ENCODE results near the gene C11orf54. TPM values are rescaled to one million over a fixed set of nuclear protein-coding genes. Genes with fewer than 3 reads are reported as not detected.
"Not testable (repeated sequence)": the region's sequence is repeated elsewhere in the genome, so short reads cannot be mapped to it uniquely, and the experiment has no call there.

Gene C11orf54
- total RNA-seq, 4 donors from 2014 or later, result 33.3 to 71.0 (median 42.0) TPM

DNA sequence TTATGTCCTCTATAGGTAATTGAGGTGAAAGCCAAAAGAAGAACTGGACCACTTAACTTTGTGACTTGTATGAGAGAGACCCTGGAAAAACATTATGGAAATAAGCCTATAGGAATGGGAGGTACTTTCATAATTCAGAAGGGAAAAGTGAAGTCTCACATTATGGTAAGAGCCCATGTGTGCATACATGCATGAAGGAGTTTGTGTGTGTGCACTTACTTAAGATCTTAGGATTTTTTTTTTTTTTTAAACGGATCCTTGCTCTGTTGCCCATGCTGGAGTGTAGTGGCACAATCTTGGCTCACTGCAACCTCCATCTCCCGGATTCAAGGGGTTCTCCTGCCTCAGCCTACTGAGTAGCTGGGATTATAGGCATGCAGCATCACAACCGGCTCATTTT lies 15.8 kb downstream of the C11orf54 start:
- H3K4me3 ChIP-seq, result no peak overlapping the region
- H3K27me3 ChIP-seq, result no peaks in the 10 kb centered on the region
- H3K27ac ChIP-seq, result no peak overlapping the region
- TF ChIP-seq POLR2A (IDR thresholded peaks at IDR 0.05), result no peak
- TF ChIP-seq, protein P1, sequence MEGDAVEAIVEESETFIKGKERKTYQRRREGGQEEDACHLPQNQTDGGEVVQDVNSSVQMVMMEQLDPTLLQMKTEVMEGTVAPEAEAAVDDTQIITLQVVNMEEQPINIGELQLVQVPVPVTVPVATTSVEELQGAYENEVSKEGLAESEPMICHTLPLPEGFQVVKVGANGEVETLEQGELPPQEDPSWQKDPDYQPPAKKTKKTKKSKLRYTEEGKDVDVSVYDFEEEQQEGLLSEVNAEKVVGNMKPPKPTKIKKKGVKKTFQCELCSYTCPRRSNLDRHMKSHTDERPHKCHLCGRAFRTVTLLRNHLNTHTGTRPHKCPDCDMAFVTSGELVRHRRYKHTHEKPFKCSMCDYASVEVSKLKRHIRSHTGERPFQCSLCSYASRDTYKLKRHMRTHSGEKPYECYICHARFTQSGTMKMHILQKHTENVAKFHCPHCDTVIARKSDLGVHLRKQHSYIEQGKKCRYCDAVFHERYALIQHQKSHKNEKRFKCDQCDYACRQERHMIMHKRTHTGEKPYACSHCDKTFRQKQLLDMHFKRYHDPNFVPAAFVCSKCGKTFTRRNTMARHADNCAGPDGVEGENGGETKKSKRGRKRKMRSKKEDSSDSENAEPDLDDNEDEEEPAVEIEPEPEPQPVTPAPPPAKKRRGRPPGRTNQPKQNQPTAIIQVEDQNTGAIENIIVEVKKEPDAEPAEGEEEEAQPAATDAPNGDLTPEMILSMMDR (IDR thresholded peaks at IDR 0.05 in 4 of 5, conservative IDR thresholded peaks at IDR 0.05 in 1 of 5), result no peak
- no peaks in the 10 kb centered on the region for H3K4me1 ChIP-seq
- intact Hi-C loops (cut with DNase I; ENCODE audit: low total_unique reads), result no loop called here
- no peaks in the 10 kb centered on the region for H3K9me3 ChIP-seq
- in situ Hi-C loops (cut with MboI; ENCODE audit: low sequenced_read_pairs in 4 of 4), result no loop called here
- ATAC-seq (no peak), DNase-seq (no peak)
- peaks cover 3 to 89% of the 10 kb centered on the region in 2 donors for H3K36me3 ChIP-seq

DNA sequence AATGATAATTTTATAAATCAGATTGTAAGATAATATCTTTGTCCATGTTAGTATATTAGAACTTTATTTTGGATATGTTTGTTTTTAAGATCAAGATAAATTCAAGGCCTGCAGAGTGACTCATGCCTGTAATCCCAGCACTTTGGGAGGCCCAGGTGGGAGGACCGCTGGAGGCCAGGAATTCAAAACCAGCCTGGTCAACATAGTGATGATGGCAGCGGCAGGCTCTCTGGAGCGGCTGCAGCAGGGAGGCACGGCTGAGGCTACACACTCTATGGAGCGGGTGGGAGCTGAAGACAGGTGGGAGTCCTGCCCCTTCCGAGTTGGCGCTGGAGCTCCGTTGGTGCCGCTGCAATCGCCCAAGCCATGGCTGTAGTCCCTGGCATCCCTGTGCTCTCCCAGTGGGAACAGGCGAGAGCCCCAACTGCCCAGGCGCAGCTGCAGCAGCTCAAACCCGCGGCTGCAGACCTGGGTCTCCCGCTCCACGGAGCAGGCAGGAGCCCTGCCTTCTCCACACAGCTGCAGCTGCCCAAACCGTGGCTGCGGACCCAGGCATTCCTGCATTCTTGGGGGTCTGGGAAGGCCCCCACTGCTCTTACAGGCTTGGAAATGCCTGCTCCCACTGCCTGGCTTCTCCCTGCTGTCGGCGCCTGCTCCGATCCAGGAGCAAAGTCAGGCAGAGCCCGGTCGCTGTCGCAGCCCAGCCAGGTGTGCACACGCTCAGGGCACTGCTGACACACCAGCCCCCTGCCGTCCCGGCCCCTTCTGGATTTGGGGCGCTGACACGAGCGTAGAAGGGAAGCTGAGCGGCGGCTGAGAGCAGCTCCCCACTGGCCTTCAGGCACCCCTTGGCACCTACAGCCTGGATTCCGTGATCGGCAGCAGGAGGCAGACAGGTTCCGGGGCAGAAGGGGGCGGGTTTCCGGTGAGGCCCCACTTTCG lies 16.7 kb downstream of the C11orf54 start:
- Histone ChIP-seq H3K4me1 (no peaks in the 10 kb centered on the region), H3K27me3 (no peaks in the 10 kb centered on the region), H3K4me3 (no peak overlapping the region), H3K36me3 (peaks cover 3 to 93% of the 10 kb centered on the region in 2 donors), H3K9me3 (no peaks in the 10 kb centered on the region), H3K27ac (no peak overlapping the region)
- in situ Hi-C loops (cut with MboI; ENCODE audit: low sequenced_read_pairs in 4 of 4) (no loop called here), intact Hi-C loops (cut with DNase I; ENCODE audit: low total_unique reads) (no loop called here)
- TF ChIP-seq, protein P1 (IDR thresholded peaks at IDR 0.05 in 4 of 5, conservative IDR thresholded peaks at IDR 0.05 in 1 of 5), result no peak
- TF ChIP-seq POLR2A (IDR thresholded peaks at IDR 0.05), result no peak
- no peak for ATAC-seq
- no peak for DNase-seq

DNA sequence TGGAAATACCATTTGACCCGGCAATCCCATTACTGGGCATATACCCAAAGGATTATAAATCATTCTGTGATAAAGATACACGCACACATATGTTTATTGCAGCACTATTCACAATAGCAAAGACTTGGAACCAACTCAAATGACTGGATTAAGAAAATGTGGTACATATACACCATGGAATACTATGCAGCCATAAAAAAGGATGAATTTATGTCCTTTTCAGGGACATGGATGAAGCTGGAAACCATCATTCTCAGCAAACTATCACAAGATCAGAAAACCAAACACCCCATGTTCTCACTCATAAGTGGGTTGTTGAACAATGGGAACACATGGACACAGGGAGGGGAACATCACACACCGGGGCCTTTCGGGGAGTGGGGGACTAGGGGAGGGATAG lies 17.7 kb downstream of the C11orf54 start:
- H3K27me3 ChIP-seq; H3K4me3 ChIP-seq; H3K9me3 ChIP-seq; intact Hi-C loops (cut with DNase I; ENCODE audit: low total_unique reads); ATAC-seq; H3K4me1 ChIP-seq; DNase-seq; in situ Hi-C loops (cut with MboI; ENCODE audit: low sequenced_read_pairs in 4 of 4); H3K27ac ChIP-seq: not testable (repeated sequence)
- H3K36me3 ChIP-seq, result peaks cover 3 to 93% of the 10 kb centered on the region in 2 donors

DNA sequence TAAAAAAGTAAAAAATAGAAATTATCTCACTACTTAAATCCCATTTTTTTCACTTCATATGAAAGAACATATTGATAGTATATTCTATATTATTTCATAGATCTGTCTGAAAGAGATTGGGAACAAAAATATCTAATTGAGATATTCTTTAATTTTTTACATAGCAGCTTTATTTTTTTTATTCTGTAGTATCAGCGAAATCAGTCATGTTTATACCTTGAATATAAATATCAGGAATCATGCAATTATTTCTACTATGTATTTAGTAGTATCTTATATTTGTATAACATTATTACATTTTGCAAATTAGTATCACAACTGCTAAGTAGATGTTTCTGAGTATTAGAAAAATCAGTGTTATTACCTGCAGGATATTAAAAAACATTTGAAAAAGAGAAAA lies 20.4 kb downstream of the C11orf54 start:
- intact Hi-C loops (cut with DNase I; ENCODE audit: low total_unique reads), result no loop called here
- no peaks in the 10 kb centered on the region for H3K4me1 ChIP-seq

DNA sequence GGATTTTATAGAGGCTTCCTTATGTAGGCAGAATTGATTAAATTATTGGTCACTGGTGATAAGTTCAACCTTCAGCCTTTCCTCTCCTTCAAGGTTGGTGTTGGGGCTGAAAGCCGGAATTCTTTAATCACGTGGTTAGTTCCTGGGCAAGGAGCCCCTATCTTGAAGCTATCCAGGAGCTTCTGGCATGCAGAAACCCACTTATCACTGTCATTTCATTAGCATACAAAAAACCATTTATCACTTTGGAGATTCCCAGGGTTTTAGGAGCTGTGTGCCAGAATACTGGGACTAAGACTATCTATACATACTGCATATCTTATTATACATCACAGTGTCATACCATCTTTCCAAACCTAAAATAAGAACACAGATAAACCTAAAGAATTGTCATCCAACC lies 24.1 kb downstream of the C11orf54 start:
- no peaks in the 10 kb centered on the region for H3K27me3 ChIP-seq
- H3K4me1 ChIP-seq, result no peaks in the 10 kb centered on the region
- H3K27ac ChIP-seq, result no peak overlapping the region
- in situ Hi-C loops (cut with MboI; ENCODE audit: low sequenced_read_pairs in 4 of 4) (no loop called here), intact Hi-C loops (cut with DNase I; ENCODE audit: low total_unique reads) (no loop called here)
- no peak for TF ChIP-seq POLR2A (IDR thresholded peaks at IDR 0.05)
- TF ChIP-seq, protein P1 (IDR thresholded peaks at IDR 0.05 in 4 of 5, conservative IDR thresholded peaks at IDR 0.05 in 1 of 5), result no peak
- H3K36me3 ChIP-seq, result peaks cover 0 to 36% of the 10 kb centered on the region in 2 donors
- no peak for ATAC-seq
- H3K9me3 ChIP-seq, result no peaks in the 10 kb centered on the region
- DNase-seq, result no peak
- H3K4me3 ChIP-seq, result no peak overlapping the region

More for the DNA sequence above, 20.4 kb downstream of the C11orf54 start:
- Histone ChIP-seq H3K36me3 (peaks cover 3 to 73% of the 10 kb centered on the region in 2 donors), H3K27ac (no peak overlapping the region), H3K9me3 (no peaks in the 10 kb centered on the region), H3K4me3 (no peak overlapping the region), H3K27me3 (no peaks in the 10 kb centered on the region)
- in situ Hi-C loops (cut with MboI; ENCODE audit: low sequenced_read_pairs in 4 of 4), result no loop called here
- DNase-seq (no peak), ATAC-seq (no peak)
- TF ChIP-seq POLR2A (IDR thresholded peaks at IDR 0.05), result no peak
- TF ChIP-seq, protein P1 (IDR thresholded peaks at IDR 0.05 in 4 of 5, conservative IDR thresholded peaks at IDR 0.05 in 1 of 5), result no peak

All from gastrocnemius medialis (tissue), 4 donors.